Measurements from ENCODE around the gene PAX5.
A peak's percentile ranks its signal among the peaks of the same experiment; 100 is the strongest.

PAX5 gene

GRCh38 chr9:37028420-37029031 is 5.5 kb downstream of the PAX5 start:
- DNase-seq (ENCODE audit: low read depth), result no peak
- peaks cover 97% of the 10 kb centered on the region for H3K27me3 ChIP-seq (replicated peaks; ENCODE audit: control insufficient read depth, insufficient read depth, low read length)

GRCh38 chr9:37027582-37028419 is 6.3 kb downstream of the PAX5 start:
- H3K4me1 ChIP-seq (ENCODE audit: control insufficient read depth, insufficient read depth, low read length), result peaks cover 22% of the 10 kb centered on the region
- H3K36me3 ChIP-seq (ENCODE audit: control insufficient read depth, insufficient read depth, low read length, severe bottlenecking), result no peaks in the 10 kb centered on the region
- H3K9ac ChIP-seq (ENCODE audit: low read length), result no peak overlapping the region
- H3K9me3 ChIP-seq (ENCODE audit: control insufficient read depth, low read length), result peaks cover 9% of the 10 kb centered on the region
- DNase-seq (ENCODE audit: low read depth), result peak; percentile 76
- peak overlapping the region; percentile 37 for H3K4me3 ChIP-seq (ENCODE audit: low read length)
- peaks cover 97% of the 10 kb centered on the region for H3K27me3 ChIP-seq (replicated peaks; ENCODE audit: control insufficient read depth, insufficient read depth, low read length)

More at GRCh38 chr9:37028420-37029031, 5.5 kb downstream of the PAX5 start:
- peaks cover 22% of the 10 kb centered on the region for H3K4me1 ChIP-seq (ENCODE audit: control insufficient read depth, insufficient read depth, low read length)
- H3K36me3 ChIP-seq (ENCODE audit: control insufficient read depth, insufficient read depth, low read length, severe bottlenecking), result no peaks in the 10 kb centered on the region
- no peak overlapping the region for H3K4me3 ChIP-seq (ENCODE audit: low read length)
- H3K9ac ChIP-seq (ENCODE audit: low read length), result no peak overlapping the region
- H3K9me3 ChIP-seq (ENCODE audit: control insufficient read depth, low read length), result peaks cover 9% of the 10 kb centered on the region

- Histone ChIP-seq H3K4me3 (ENCODE audit: low read length) (no peak overlapping the region), H3K9me3 (ENCODE audit: control insufficient read depth, low read length) (peaks cover 9% of the 10 kb centered on the region), H3K27me3 (replicated peaks; ENCODE audit: control insufficient read depth, insufficient read depth, low read length) (peaks cover 97% of the 10 kb centered on the region), H3K4me1 (ENCODE audit: control insufficient read depth, insufficient read depth, low read length) (peaks cover 22% of the 10 kb centered on the region), H3K36me3 (ENCODE audit: control insufficient read depth, insufficient read depth, low read length, severe bottlenecking) (no peaks in the 10 kb centered on the region), H3K9ac (ENCODE audit: low read length) (no peak overlapping the region)
- DNase-seq (ENCODE audit: low read depth), result no peak
These were observed 7.0 kb downstream of the PAX5 start for GRCh38 chr9:37026931-37027581.

GRCh38 chr9:37026113-37026930 is 7.7 kb downstream of the PAX5 start:
- DNase-seq (ENCODE audit: low read depth), result no peak
- peaks cover 9% of the 10 kb centered on the region for H3K9me3 ChIP-seq (ENCODE audit: control insufficient read depth, low read length)
- no peaks in the 10 kb centered on the region for H3K36me3 ChIP-seq (ENCODE audit: control insufficient read depth, insufficient read depth, low read length, severe bottlenecking)
- H3K27me3 ChIP-seq (replicated peaks; ENCODE audit: control insufficient read depth, insufficient read depth, low read length), result peaks cover 98% of the 10 kb centered on the region
- H3K9ac ChIP-seq (ENCODE audit: low read length), result no peak overlapping the region
- H3K4me3 ChIP-seq (ENCODE audit: low read length), result no peak overlapping the region
- peaks cover 22% of the 10 kb centered on the region for H3K4me1 ChIP-seq (ENCODE audit: control insufficient read depth, insufficient read depth, low read length)

- H3K9me3 ChIP-seq (ENCODE audit: control insufficient read depth, low read length), result peaks cover 9% of the 10 kb centered on the region
- H3K4me1 ChIP-seq (ENCODE audit: control insufficient read depth, insufficient read depth, low read length), result peaks cover 22% of the 10 kb centered on the region
- no peak for DNase-seq (ENCODE audit: low read depth)
- H3K36me3 ChIP-seq (ENCODE audit: control insufficient read depth, insufficient read depth, low read length, severe bottlenecking), result no peaks in the 10 kb centered on the region
- peak overlapping the region; percentile 76 for H3K4me3 ChIP-seq (ENCODE audit: low read length)
- no peak overlapping the region for H3K9ac ChIP-seq (ENCODE audit: low read length)
- H3K27me3 ChIP-seq (replicated peaks; ENCODE audit: control insufficient read depth, insufficient read depth, low read length), result peaks cover 98% of the 10 kb centered on the region
These were observed 8.3 kb downstream of the PAX5 start for GRCh38 chr9:37025823-37026112.

GRCh38 chr9:37025071-37025822 is 8.8 kb downstream of the PAX5 start:
- peak overlapping the region; percentile 76 for H3K4me3 ChIP-seq (ENCODE audit: low read length)
- no peaks in the 10 kb centered on the region for H3K36me3 ChIP-seq (ENCODE audit: control insufficient read depth, insufficient read depth, low read length, severe bottlenecking)
- H3K9ac ChIP-seq (ENCODE audit: low read length), result no peak overlapping the region
- peaks cover 20% of the 10 kb centered on the region for H3K4me1 ChIP-seq (ENCODE audit: control insufficient read depth, insufficient read depth, low read length)
- DNase-seq (ENCODE audit: low read depth), result no peak
- peaks cover 98% of the 10 kb centered on the region for H3K27me3 ChIP-seq (replicated peaks; ENCODE audit: control insufficient read depth, insufficient read depth, low read length)
- peaks cover 9% of the 10 kb centered on the region for H3K9me3 ChIP-seq (ENCODE audit: control insufficient read depth, low read length)

- no peak overlapping the region for H3K4me3 ChIP-seq (ENCODE audit: low read length)
- H3K9ac ChIP-seq (ENCODE audit: low read length), result no peak overlapping the region
- no peaks in the 10 kb centered on the region for H3K9me3 ChIP-seq (ENCODE audit: control insufficient read depth, low read length)
- H3K4me1 ChIP-seq (ENCODE audit: control insufficient read depth, insufficient read depth, low read length), result no peaks in the 10 kb centered on the region
- DNase-seq (ENCODE audit: low read depth), result no peak
- H3K27me3 ChIP-seq (replicated peaks; ENCODE audit: control insufficient read depth, insufficient read depth, low read length), result peaks cover 75% of the 10 kb centered on the region
- H3K36me3 ChIP-seq (ENCODE audit: control insufficient read depth, insufficient read depth, low read length, severe bottlenecking), result no peaks in the 10 kb centered on the region
These were observed 16.5 kb downstream of the PAX5 start for GRCh38 chr9:37017546-37017945.

- DNase-seq (ENCODE audit: low read depth), result no peak
- Histone ChIP-seq H3K9ac (ENCODE audit: low read length) (no peak overlapping the region), H3K36me3 (ENCODE audit: control insufficient read depth, insufficient read depth, low read length, severe bottlenecking) (no peaks in the 10 kb centered on the region), H3K4me1 (ENCODE audit: control insufficient read depth, insufficient read depth, low read length) (no peaks in the 10 kb centered on the region), H3K4me3 (ENCODE audit: low read length) (no peak overlapping the region), H3K9me3 (ENCODE audit: control insufficient read depth, low read length) (peaks cover 4% of the 10 kb centered on the region), H3K27me3 (replicated peaks; ENCODE audit: control insufficient read depth, insufficient read depth, low read length) (peaks cover 79% of the 10 kb centered on the region)
These were observed 22.5 kb downstream of the PAX5 start for GRCh38 chr9:37011530-37011929.

- Histone ChIP-seq H3K9ac (ENCODE audit: low read length) (no peak overlapping the region), H3K9me3 (ENCODE audit: control insufficient read depth, low read length) (peaks cover 5% of the 10 kb centered on the region), H3K36me3 (ENCODE audit: control insufficient read depth, insufficient read depth, low read length, severe bottlenecking) (no peaks in the 10 kb centered on the region), H3K4me1 (ENCODE audit: control insufficient read depth, insufficient read depth, low read length) (no peaks in the 10 kb centered on the region), H3K27me3 (replicated peaks; ENCODE audit: control insufficient read depth, insufficient read depth, low read length) (peaks cover 79% of the 10 kb centered on the region), H3K4me3 (ENCODE audit: low read length) (no peak overlapping the region)
- DNase-seq (ENCODE audit: low read depth), result no peak
These were observed 23.1 kb downstream of the PAX5 start for GRCh38 chr9:37010976-37011375.

GRCh38 chr9:37010180-37010579 is 23.9 kb downstream of the PAX5 start:
- Histone ChIP-seq H3K4me1 (ENCODE audit: control insufficient read depth, insufficient read depth, low read length) (no peaks in the 10 kb centered on the region), H3K9ac (ENCODE audit: low read length) (no peak overlapping the region), H3K9me3 (ENCODE audit: control insufficient read depth, low read length) (peaks cover 5% of the 10 kb centered on the region), H3K36me3 (ENCODE audit: control insufficient read depth, insufficient read depth, low read length, severe bottlenecking) (no peaks in the 10 kb centered on the region), H3K27me3 (replicated peaks; ENCODE audit: control insufficient read depth, insufficient read depth, low read length) (peaks cover 84% of the 10 kb centered on the region), H3K4me3 (ENCODE audit: low read length) (no peak overlapping the region)
- DNase-seq (ENCODE audit: low read depth), result no peak
